Measurements from ENCODE around the gene PPP1R16B.

Gene PPP1R16B

DNA sequence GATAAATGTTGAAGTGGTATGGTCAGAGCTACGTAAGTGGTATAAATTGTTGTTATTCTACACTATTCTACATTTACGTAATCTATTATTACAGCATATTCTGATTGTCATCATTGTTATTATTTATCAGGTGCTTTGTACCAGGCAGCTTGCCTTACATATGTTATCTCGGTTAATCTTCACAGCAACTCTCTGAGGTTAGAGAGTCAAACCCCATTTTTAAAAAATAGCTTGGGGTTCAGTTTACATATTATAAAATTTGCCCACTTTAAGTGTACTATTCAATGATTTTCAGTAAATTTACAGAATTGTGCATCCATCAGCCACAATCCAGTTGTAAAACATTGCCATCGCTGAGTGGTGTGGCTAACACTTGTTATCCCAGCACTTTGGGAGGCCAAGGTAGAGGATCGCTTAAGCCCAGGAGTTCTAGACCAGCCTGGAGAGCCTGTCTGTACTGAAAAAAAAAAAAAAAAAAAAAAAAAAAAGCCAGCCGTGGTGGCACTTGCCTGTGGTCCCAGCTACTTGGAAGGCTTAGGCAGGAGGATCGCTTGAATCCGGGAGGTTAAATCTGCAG lies 35.5 kb downstream of the PPP1R16B start:
- DNase-seq (ENCODE audit: extremely low spot score): no peak
- ChIA-PET POLR2A (interaction anchor here (0.6 kb wide), 1 partner anchor 24 kb away, joined by 3 read pairs; no protein-coding TSS in a partner anchor), CTCF (interaction anchor here (1.1 to 2.9 kb wide), 10 partner anchors 8 to 82 kb away, joined by 3 to 16 read pairs (median 5); no protein-coding TSS in a partner anchor)
- TF ChIP-seq, protein P1, sequence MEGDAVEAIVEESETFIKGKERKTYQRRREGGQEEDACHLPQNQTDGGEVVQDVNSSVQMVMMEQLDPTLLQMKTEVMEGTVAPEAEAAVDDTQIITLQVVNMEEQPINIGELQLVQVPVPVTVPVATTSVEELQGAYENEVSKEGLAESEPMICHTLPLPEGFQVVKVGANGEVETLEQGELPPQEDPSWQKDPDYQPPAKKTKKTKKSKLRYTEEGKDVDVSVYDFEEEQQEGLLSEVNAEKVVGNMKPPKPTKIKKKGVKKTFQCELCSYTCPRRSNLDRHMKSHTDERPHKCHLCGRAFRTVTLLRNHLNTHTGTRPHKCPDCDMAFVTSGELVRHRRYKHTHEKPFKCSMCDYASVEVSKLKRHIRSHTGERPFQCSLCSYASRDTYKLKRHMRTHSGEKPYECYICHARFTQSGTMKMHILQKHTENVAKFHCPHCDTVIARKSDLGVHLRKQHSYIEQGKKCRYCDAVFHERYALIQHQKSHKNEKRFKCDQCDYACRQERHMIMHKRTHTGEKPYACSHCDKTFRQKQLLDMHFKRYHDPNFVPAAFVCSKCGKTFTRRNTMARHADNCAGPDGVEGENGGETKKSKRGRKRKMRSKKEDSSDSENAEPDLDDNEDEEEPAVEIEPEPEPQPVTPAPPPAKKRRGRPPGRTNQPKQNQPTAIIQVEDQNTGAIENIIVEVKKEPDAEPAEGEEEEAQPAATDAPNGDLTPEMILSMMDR (IDR thresholded peaks at IDR 0.05; ENCODE audit: control extremely low read depth, extremely low read depth, low read depth, missing control alignments): no peak

DNA sequence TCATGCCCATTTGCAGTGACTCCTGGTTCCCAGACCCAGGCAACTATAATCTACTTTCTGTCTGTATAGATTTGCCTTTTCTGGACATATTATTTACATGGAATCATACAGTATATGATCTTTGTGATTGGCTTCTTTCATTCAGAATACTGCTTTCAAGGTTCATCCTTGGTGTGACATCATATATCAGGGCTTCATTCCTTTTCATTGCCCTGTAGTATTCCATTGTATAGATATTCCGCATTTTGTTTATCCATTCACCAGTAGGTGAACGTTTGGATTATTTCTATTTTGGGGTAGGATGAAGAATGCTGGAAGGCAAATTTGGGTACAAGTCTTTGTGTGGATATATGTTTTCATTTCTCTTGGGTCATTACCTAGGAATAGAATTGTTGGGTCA lies 36.1 kb downstream of the PPP1R16B start:
- DNase-seq (ENCODE audit: extremely low spot score): no peak
- TF ChIP-seq, protein P1 (IDR thresholded peaks at IDR 0.05; ENCODE audit: control extremely low read depth, extremely low read depth, low read depth, missing control alignments): no peak
- ChIA-PET CTCF (interaction anchor here (1.2 to 2.9 kb wide), 6 partner anchors 19 to 51 kb away, joined by 3 to 16 read pairs (median 7); no protein-coding TSS in a partner anchor), POLR2A (interaction anchor here (0.6 to 1.9 kb wide), 2 partner anchors 8 to 23 kb away, joined by 3 to 6 read pairs; no protein-coding TSS in a partner anchor)

DNA sequence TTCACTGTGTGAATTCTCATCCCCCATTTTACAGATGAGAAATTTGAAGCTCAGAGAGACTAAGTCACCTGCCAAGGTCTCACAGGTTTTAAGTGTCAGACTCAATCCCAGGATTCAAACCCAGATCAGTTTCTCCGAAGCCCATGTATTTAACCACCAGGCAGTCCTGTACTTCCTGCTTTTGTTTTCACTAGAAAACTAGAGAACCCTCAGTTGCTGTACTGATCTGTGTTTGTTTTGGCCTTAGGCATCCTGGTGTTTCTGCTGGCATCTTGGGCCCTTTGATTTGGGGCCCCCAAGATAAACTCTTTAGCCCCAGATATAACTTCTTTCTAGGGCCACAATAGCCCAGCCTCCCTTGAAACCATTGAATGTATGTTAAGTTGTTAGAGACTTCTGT lies 36.5 kb downstream of the PPP1R16B start:
- CTCF ChIA-PET: interaction anchor here (1.2 to 5.7 kb wide), 6 partner anchors 8 to 51 kb away, joined by 4 to 102 read pairs (median 12); no protein-coding TSS in a partner anchor
- TF ChIP-seq, protein P1 (IDR thresholded peaks at IDR 0.05; ENCODE audit: control extremely low read depth, extremely low read depth, low read depth, missing control alignments): no peak
- no peak for DNase-seq (ENCODE audit: extremely low spot score)
- POLR2A ChIA-PET: interaction anchor here (0.7 to 1.9 kb wide), 5 partner anchors 8 to 84 kb away, joined by 3 to 12 read pairs (median 6); partner anchors contain the start of gene FAM83D

DNA sequence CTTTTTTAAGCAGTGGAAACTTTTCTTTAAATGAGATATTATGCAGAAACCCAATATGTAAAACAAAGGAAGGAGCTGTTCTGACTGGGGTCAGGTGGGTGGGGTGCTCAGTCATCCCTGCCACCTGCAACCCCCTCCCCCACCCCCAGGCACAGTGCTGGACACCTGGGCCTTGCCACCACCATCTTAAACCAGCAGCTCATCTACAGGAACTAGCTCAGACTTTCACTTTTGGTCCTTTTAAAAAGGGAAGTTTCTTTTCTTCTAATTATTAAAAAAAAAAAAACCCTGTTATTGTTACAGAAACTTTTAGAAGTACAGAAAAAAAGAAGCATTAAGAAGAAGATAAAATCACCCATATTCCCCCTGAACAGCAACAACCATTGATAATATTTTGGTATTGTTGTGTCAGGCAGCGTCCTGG lies 37.1 kb downstream of the PPP1R16B start:
- TF ChIP-seq, protein P1 (IDR thresholded peaks at IDR 0.05; ENCODE audit: control extremely low read depth, extremely low read depth, low read depth, missing control alignments): no peak
- CTCF ChIA-PET: interaction anchor here (0.8 to 5.7 kb wide), 7 partner anchors 9 to 206 kb away, joined by 3 to 102 read pairs (median 6); no protein-coding TSS in a partner anchor
- DNase-seq (ENCODE audit: extremely low spot score): peak; percentile 88
- POLR2A ChIA-PET: interaction anchor here (0.6 to 1.9 kb wide), 8 partner anchors 9 to 84 kb away, joined by 3 to 12 read pairs (median 4); partner anchors contain the start of gene FAM83D

DNA sequence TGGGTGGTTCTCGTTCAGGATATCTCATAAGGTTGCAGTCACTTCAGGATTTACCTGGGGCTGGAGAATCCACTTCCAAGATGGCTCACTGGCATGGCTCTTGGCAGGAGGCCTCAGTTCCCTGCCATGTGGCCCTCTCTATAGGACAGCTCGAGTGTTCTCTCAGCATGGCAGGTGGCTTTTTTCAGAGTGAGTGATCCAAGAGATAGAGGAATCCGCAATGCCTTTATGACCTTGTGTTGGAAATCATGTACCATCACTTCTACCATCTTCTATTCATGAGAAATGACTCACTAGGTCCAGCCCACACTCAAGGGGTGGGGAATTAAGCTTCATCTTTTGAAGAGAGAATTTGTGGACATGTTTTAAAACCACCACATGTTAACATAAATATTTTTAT lies 37.8 kb downstream of the PPP1R16B start:
- TF ChIP-seq, protein P1 (IDR thresholded peaks at IDR 0.05; ENCODE audit: control extremely low read depth, extremely low read depth, low read depth, missing control alignments): no peak
- POLR2A ChIA-PET: interaction anchor here (1.0 to 1.9 kb wide), 3 partner anchors 9 to 83 kb away, joined by 4 to 6 read pairs (median 6); partner anchors contain the start of gene FAM83D
- CTCF ChIA-PET: interaction anchor here (1.2 to 5.7 kb wide), 8 partner anchors 10 to 206 kb away, joined by 3 to 102 read pairs (median 6); no protein-coding TSS in a partner anchor
- no peak for DNase-seq (ENCODE audit: extremely low spot score)

DNA sequence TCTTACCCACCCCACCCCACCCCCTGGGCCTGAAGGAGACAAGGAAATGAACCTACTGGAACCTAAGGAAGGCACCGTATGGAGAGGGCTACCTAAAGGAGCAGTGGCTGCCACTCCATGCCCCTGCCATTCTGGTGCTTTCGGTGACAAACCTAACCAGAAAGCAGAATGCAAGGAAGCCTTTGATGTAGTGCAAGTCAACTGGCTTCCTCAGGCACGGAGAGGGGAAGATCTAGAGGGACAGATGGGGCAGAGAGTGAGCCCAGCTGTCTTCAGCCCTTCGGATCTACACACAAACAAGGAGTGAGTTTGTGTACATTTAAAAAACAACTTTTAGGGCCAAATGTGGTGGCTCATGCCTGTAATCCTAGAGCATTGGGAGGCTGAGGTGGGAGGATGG lies 39.5 kb downstream of the PPP1R16B start:
- CTCF ChIA-PET: interaction anchor here (1.2 to 5.7 kb wide), 4 partner anchors 8 to 18 kb away, joined by 4 to 102 read pairs (median 6); no protein-coding TSS in a partner anchor
- no peak for DNase-seq (ENCODE audit: extremely low spot score)
- TF ChIP-seq, protein P1 (IDR thresholded peaks at IDR 0.05; ENCODE audit: control extremely low read depth, extremely low read depth, low read depth, missing control alignments): no peak
- POLR2A ChIA-PET: no interaction called here

Measured in GM10248 (cell line).